Measurements from ENCODE around the gene HAAO.

The HAAO gene

GRCh38 chr2:42792087-42792582 lies 248 bp downstream of the HAAO start:
- no peak for DNase-seq

- no peak for DNase-seq
Measured at GRCh38 chr2:42791606-42792005, 777 bp downstream of the HAAO start.

GRCh38 chr2:42789751-42790150 lies 2.6 kb downstream of the HAAO start:
- no peak for DNase-seq

GRCh38 chr2:42788882-42789281 lies 3.5 kb downstream of the HAAO start:
- no peak for DNase-seq

- DNase-seq = no peak
Measured at GRCh38 chr2:42788478-42788793, 3.9 kb downstream of the HAAO start.

GRCh38 chr2:42787788-42788477 lies 4.5 kb downstream of the HAAO start:
- DNase-seq = no peak

GRCh38 chr2:42787424-42787787 lies 5.0 kb downstream of the HAAO start:
- DNase-seq = no peak

GRCh38 chr2:42786561-42787345 lies 5.6 kb downstream of the HAAO start:
- DNase-seq = no peak

- DNase-seq = no peak
Measured at GRCh38 chr2:42784204-42784880, 8.0 kb downstream of the HAAO start.

- no peak for DNase-seq
Measured at GRCh38 chr2:42783511-42783910, 8.9 kb downstream of the HAAO start.

GRCh38 chr2:42781181-42781580 lies 11.2 kb downstream of the HAAO start:
- DNase-seq = no peak

GRCh38 chr2:42777883-42778805 lies 14.2 kb downstream of the HAAO start:
- no peak for DNase-seq

GRCh38 chr2:42775810-42776209 lies 16.6 kb downstream of the HAAO start:
- no peak for DNase-seq

- no peak for DNase-seq
Measured at GRCh38 chr2:42775186-42775585, 17.2 kb downstream of the HAAO start.

GRCh38 chr2:42771546-42772153 lies 20.7 kb downstream of the HAAO start:
- no peak for DNase-seq

- no peak for DNase-seq
Measured at GRCh38 chr2:42770288-42771131, 21.9 kb downstream of the HAAO start.

GRCh38 chr2:42769583-42770287 lies 22.6 kb downstream of the HAAO start:
- DNase-seq = no peak

- no peak for DNase-seq
Measured at GRCh38 chr2:42768706-42769256, 23.6 kb downstream of the HAAO start.

- no peak for DNase-seq
Measured at GRCh38 chr2:42767899-42768705, 24.3 kb downstream of the HAAO start.

Data from NCI-H774 (cell line).